MCF 10A (cell line): ENCODE results near the gene NEU1. TPM values are rescaled to one million over a fixed set of nuclear protein-coding genes. Genes with fewer than 3 reads are reported as not detected.
A peak's percentile ranks its signal among the peaks of the same experiment; 100 is the strongest.

ENCODE experiments used
- BruUV-seq: library from RNA; stranded (reverse); fragments of 400-500 nt; replicated peaks from 2 replicates; lab custom pipeline; 2021; lab: Mats Ljungman, UMichigan
- CTCF ChIA-PET: fragments of 300-600 bp; sonication (Branson Sonifier 250); formaldehyde crosslinking; extraction: SDS; loops from one replicate; lab custom pipeline; 2021; ENCODE audit warnings: antibody characterized with exemption, inconsistent platforms; lab: Yijun Ruan, JAX
- POLR2A ChIA-PET: fragments of 300-600, 350-650 bp; sonication (Branson Sonifier 250); formaldehyde crosslinking; extraction: SDS; loops from one replicate; lab custom pipeline; 2020; ENCODE audit warnings: antibody characterized with exemption, inconsistent platforms; lab: Yijun Ruan, JAX
- DNase-seq: peaks from one replicate; pipeline ENCODE4 v3.0.0-alpha.2; 2018; ENCODE audit not compliant: unreplicated experiment
- H3K27ac Mint-ChIP-seq: one replicate; pipeline ENCODE4 v1.8.0; 2022; ENCODE audit warnings: mild to moderate bottlenecking, low read depth, mixed read lengths; ENCODE audit not compliant: unreplicated experiment
- H3K27me3 Mint-ChIP-seq: one replicate; pipeline ENCODE4 v1.8.0; 2022; ENCODE audit warnings: mixed read lengths; ENCODE audit not compliant: insufficient read depth, unreplicated experiment
- H3K36me3 Mint-ChIP-seq: one replicate; pipeline ENCODE4 v1.8.0; 2022; ENCODE audit warnings: mild to moderate bottlenecking, moderate library complexity, mixed read lengths; ENCODE audit not compliant: insufficient read depth, unreplicated experiment
- H3K4me1 Mint-ChIP-seq: one replicate; pipeline ENCODE4 v1.8.0; 2022; ENCODE audit warnings: mixed read lengths; ENCODE audit not compliant: insufficient read depth, unreplicated experiment
- H3K4me3 Mint-ChIP-seq: one replicate; pipeline ENCODE4 v1.8.0; 2022; ENCODE audit warnings: mild to moderate bottlenecking, moderate library complexity, mixed read lengths; ENCODE audit not compliant: unreplicated experiment
- H3K9me3 Mint-ChIP-seq: one replicate; pipeline ENCODE4 v1.8.0; 2022; ENCODE audit warnings: mixed read lengths; ENCODE audit not compliant: unreplicated experiment
- intact Hi-C: fragments of 100-400 bp; cut with micrococcal nuclease; formaldehyde crosslinking; loops from 2 replicates; pipeline ENCODE4 v1.14.1; 2022
- total RNA-seq: library from RNA; stranded (reverse); gene quantifications from 2 replicates; pipeline ENCODE4 v1.2.3, GENCODE V29; 2022
- TF ChIP-seq, protein P1 (sequence below): fragments of 200-600 bp; IDR thresholded peaks from one replicate; pipeline ENCODE4 v1.8.0; 2022; ENCODE audit warnings: antibody characterized with exemption, mild to moderate bottlenecking; ENCODE audit not compliant: unreplicated experiment

Gene NEU1
- total RNA-seq, 1 experiment from 2014 or later: 19.7 TPM

DNA sequence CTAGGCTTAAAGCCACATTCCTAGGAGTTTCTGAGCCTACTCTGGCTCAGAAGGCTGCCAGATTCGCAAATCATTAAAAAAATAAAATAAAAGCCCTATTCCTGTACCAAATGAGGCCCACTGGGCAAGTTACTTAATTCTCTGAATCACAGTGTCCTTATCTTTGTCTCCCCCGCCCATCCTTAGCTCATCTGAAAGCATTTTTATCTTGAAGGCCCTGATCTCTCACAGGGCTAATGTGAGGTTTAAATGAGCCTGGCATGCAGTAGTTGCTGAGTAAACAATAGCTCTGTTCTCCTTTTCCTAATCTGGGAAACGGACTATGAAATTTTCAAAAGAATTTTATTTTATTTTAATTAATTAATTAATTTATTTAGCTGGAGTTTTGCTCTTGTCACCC is 41.3 kb upstream of the NEU1 start:
- no peaks in the 10 kb centered on the region for H3K27me3 Mint-ChIP-seq
- peaks cover 23% of the 10 kb centered on the region for H3K4me1 Mint-ChIP-seq
- H3K4me3 Mint-ChIP-seq: no peak overlapping the region
- TF ChIP-seq, protein P1, sequence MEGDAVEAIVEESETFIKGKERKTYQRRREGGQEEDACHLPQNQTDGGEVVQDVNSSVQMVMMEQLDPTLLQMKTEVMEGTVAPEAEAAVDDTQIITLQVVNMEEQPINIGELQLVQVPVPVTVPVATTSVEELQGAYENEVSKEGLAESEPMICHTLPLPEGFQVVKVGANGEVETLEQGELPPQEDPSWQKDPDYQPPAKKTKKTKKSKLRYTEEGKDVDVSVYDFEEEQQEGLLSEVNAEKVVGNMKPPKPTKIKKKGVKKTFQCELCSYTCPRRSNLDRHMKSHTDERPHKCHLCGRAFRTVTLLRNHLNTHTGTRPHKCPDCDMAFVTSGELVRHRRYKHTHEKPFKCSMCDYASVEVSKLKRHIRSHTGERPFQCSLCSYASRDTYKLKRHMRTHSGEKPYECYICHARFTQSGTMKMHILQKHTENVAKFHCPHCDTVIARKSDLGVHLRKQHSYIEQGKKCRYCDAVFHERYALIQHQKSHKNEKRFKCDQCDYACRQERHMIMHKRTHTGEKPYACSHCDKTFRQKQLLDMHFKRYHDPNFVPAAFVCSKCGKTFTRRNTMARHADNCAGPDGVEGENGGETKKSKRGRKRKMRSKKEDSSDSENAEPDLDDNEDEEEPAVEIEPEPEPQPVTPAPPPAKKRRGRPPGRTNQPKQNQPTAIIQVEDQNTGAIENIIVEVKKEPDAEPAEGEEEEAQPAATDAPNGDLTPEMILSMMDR: no peak
- ChIA-PET POLR2A (interaction anchor here (0.6 to 2.8 kb wide), 6 partner anchors 14 to 77 kb away, joined by 3 to 23 read pairs (median 4); partner anchors contain the start of genes DXO, HSPA1B, NELFE and SKIC2), CTCF (interaction anchor here (1.2 kb wide), 1 partner anchor 48 kb away, joined by 6 read pairs; no protein-coding TSS in a partner anchor)
- H3K9me3 Mint-ChIP-seq: no peaks in the 10 kb centered on the region
- peaks cover 10% of the 10 kb centered on the region for H3K36me3 Mint-ChIP-seq
- intact Hi-C loops: no loop called here
- no peak overlapping the region for H3K27ac Mint-ChIP-seq
- no peak for DNase-seq
- BruUV-seq: no TSS peak

GRCh38 chr6:31901953-31902643 is 39.5 kb upstream of the NEU1 start, which contains the start of gene ZBTB12:
Gene ZBTB12 (minus strand): TSS chr6:31902086. CDS start chr6:31901305, 781 bp downstream.
- DNase-seq: peak; percentile 93
- peaks cover 24% of the 10 kb centered on the region for H3K4me1 Mint-ChIP-seq
- BruUV-seq: no TSS peak
- H3K9me3 Mint-ChIP-seq: no peaks in the 10 kb centered on the region
- H3K4me3 Mint-ChIP-seq: peak within 1 kb of the TSS; percentile 67
- POLR2A ChIA-PET: interaction anchor here (0.9 to 2.8 kb wide), 15 partner anchors 11 to 231 kb away, joined by 3 to 23 read pairs (median 3); partner anchors contain the start of genes ABHD16A, CFB and DXO
- CTCF ChIA-PET: interaction anchor here (0.6 to 1.4 kb wide), 4 partner anchors 48 to 132 kb away, joined by 3 to 8 read pairs (median 4); no protein-coding TSS in a partner anchor
- H3K27me3 Mint-ChIP-seq: no peaks in the 10 kb centered on the region
- peaks cover 10% of the 10 kb centered on the region for H3K36me3 Mint-ChIP-seq
- peak within 1 kb of the TSS; percentile 33 for H3K27ac Mint-ChIP-seq
- intact Hi-C loops: loop anchor here (1.0 kb wide), 1 partner anchor 50 kb away; no protein-coding TSS in a partner anchor
- TF ChIP-seq, protein P1: no peak

DNA sequence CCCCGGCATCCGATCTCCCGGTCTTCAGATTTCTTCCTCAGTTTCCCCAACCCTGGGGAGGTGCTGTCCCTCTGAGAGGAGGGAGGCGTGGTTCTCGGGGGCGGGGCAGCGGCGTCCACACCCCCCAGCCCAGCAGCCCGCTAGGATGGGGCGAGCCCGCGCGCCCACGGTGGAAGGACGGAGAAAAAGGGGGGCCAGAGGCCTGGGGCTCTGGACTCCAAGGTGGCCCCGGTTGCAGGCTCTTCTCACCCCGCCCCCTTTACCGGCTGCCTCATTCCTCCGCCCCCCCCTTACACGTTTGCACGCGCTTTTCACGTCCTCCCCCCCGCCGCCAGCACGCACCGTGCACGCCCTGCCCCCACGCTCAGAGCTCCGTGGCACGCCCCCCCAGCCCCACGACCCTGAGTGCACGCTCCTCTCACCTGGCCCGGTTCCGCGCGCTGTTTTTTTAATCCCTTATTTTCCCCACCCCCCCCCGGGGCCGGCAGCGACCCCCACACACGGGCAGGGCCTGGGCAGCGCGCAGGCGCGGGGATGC is 38.9 kb upstream of the NEU1 start:
- CTCF ChIA-PET: no interaction called here
- POLR2A ChIA-PET: interaction anchor here (1.2 to 2.2 kb wide), 7 partner anchors 21 to 198 kb away, joined by 3 to 9 read pairs (median 5); partner anchors contain the start of genes ABHD16A, DXO and LSM2
- Mint-ChIP-seq H3K4me3 (peak overlapping the region; percentile 67), H3K27me3 (no peaks in the 10 kb centered on the region), H3K9me3 (no peaks in the 10 kb centered on the region), H3K27ac (peak overlapping the region; percentile 33), H3K36me3 (peaks cover 15% of the 10 kb centered on the region), H3K4me1 (peaks cover 24% of the 10 kb centered on the region)
- TF ChIP-seq, protein P1: no peak
- peak; percentile 33 for DNase-seq
- BruUV-seq: no TSS peak
- intact Hi-C loops: no loop called here

DNA sequence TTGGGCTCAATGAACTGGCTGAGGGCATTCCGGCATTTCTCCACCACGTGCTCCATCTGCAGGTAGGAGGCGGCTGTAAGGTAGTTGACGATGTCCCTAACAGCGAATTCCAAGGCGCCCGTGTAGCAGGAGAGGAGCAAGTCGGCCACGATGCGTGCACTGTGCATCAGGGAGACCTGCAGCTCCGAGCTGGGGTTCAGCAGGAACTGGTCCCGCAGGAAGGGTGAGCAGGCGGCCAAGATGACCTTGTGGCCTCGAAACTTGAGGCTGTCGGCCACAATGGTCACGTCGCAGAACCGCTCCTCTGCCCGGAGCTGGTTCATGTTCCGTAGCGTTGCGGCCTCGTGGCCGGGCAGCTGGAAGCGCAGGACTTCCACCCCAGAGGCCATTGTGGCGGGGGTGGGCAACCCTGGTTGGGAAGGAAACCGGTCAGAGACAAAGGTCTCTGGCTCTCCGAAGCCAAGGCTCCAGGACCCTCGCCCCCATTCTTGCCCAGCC is 38.3 kb upstream of the NEU1 start:
- Mint-ChIP-seq H3K4me1 (peaks cover 26% of the 10 kb centered on the region), H3K36me3 (peaks cover 18% of the 10 kb centered on the region), H3K9me3 (no peaks in the 10 kb centered on the region), H3K27me3 (no peaks in the 10 kb centered on the region), H3K27ac (no peak overlapping the region), H3K4me3 (peak overlapping the region; percentile 67)
- TF ChIP-seq, protein P1: no peak
- DNase-seq: no peak
- POLR2A ChIA-PET: interaction anchor here (0.6 to 2.2 kb wide), 6 partner anchors 16 to 198 kb away, joined by 3 to 7 read pairs (median 4); partner anchors contain the start of genes ABHD16A and LSM2
- no TSS peak for BruUV-seq
- intact Hi-C loops: no loop called here
- CTCF ChIA-PET: interaction anchor here (0.6 kb wide), 1 partner anchor 95 kb away, joined by 3 read pairs; no protein-coding TSS in a partner anchor
